Activated T-cell treated with anti-CD3 and anti-CD28 coated beads, Interleukin-2, amount 50 U/mL, for 24 hours (primary cell): Measurements from ENCODE around the gene GAMT.

Experiments
- DNase-seq: peaks from one replicate; pipeline ENCODE4 v3.0.0-alpha.2; 2020
- H3K27ac Mint-ChIP-seq: 2 replicates; pipeline ENCODE4 v1.8.0; 2020; ENCODE audit warnings: mild to moderate bottlenecking, mixed read lengths
- H3K27me3 Mint-ChIP-seq: 2 replicates; pipeline ENCODE4 v1.8.0; 2020; ENCODE audit warnings: mixed read lengths
- H3K36me3 Mint-ChIP-seq: 2 replicates; pipeline ENCODE4 v1.8.0; 2020; ENCODE audit warnings: low read depth, mixed read lengths
- H3K4me1 Mint-ChIP-seq: 2 replicates; pipeline ENCODE4 v1.8.0; 2020; ENCODE audit warnings: low read depth, mixed read lengths
- H3K4me3 Mint-ChIP-seq: 2 replicates; pipeline ENCODE4 v1.8.0; 2020; ENCODE audit warnings: mild to moderate bottlenecking, moderate library complexity, mixed read lengths
- H3K9me3 Mint-ChIP-seq: 2 replicates; pipeline ENCODE4 v1.8.0; 2020; ENCODE audit warnings: mixed read lengths

The GAMT gene

GRCh38 chr19:1392939-1393530, 8.3 kb downstream of the GAMT start:
- Mint-ChIP-seq H3K27me3 (no peaks in the 10 kb centered on the region), H3K9me3 (no peaks in the 10 kb centered on the region), H3K4me3 (no peak overlapping the region), H3K36me3 (peaks cover 61% of the 10 kb centered on the region), H3K27ac (no peak overlapping the region), H3K4me1 (peaks cover 6% of the 10 kb centered on the region)
- no peak for DNase-seq

- no peak for DNase-seq
- H3K9me3 Mint-ChIP-seq = no peaks in the 10 kb centered on the region
- H3K27me3 Mint-ChIP-seq = no peaks in the 10 kb centered on the region
- H3K4me3 Mint-ChIP-seq = no peak overlapping the region
- H3K4me1 Mint-ChIP-seq = peaks cover 6% of the 10 kb centered on the region
- peaks cover 61% of the 10 kb centered on the region for H3K36me3 Mint-ChIP-seq
- H3K27ac Mint-ChIP-seq = peak overlapping the region; percentile 33
These were observed 8.9 kb downstream of the GAMT start for GRCh38 chr19:1392407-1392806.

- Mint-ChIP-seq H3K27ac (no peak overlapping the region), H3K4me3 (no peak overlapping the region), H3K4me1 (peaks cover 8% of the 10 kb centered on the region), H3K9me3 (no peaks in the 10 kb centered on the region), H3K27me3 (no peaks in the 10 kb centered on the region), H3K36me3 (peaks cover 70% of the 10 kb centered on the region)
- DNase-seq = no peak
These were observed 10.4 kb downstream of the GAMT start for GRCh38 chr19:1390890-1391423.

GRCh38 chr19:1389033-1389940, 12.1 kb downstream of the GAMT start:
- Mint-ChIP-seq H3K27ac (no peak overlapping the region), H3K27me3 (no peaks in the 10 kb centered on the region), H3K36me3 (peaks cover 71% of the 10 kb centered on the region), H3K4me3 (no peak overlapping the region), H3K9me3 (no peaks in the 10 kb centered on the region), H3K4me1 (peaks cover 18% of the 10 kb centered on the region)
- DNase-seq = no peak

GRCh38 chr19:1388637-1389026, 12.7 kb downstream of the GAMT start:
- peaks cover 69% of the 10 kb centered on the region for H3K36me3 Mint-ChIP-seq
- no peaks in the 10 kb centered on the region for H3K9me3 Mint-ChIP-seq
- H3K27ac Mint-ChIP-seq = no peak overlapping the region
- no peaks in the 10 kb centered on the region for H3K27me3 Mint-ChIP-seq
- peaks cover 19% of the 10 kb centered on the region for H3K4me1 Mint-ChIP-seq
- no peak for DNase-seq
- H3K4me3 Mint-ChIP-seq = no peak overlapping the region

GRCh38 chr19:1387684-1388636, 13.4 kb downstream of the GAMT start:
- Mint-ChIP-seq H3K36me3 (peaks cover 66% of the 10 kb centered on the region), H3K4me3 (no peak overlapping the region)

GRCh38 chr19:1386945-1387683, 14.2 kb downstream of the GAMT start:
- no peak for DNase-seq
- Mint-ChIP-seq H3K4me3 (no peak overlapping the region), H3K36me3 (peaks cover 57% of the 10 kb centered on the region), H3K4me1 (peaks cover 27% of the 10 kb centered on the region), H3K27me3 (peaks cover 3% of the 10 kb centered on the region), H3K9me3 (no peaks in the 10 kb centered on the region), H3K27ac (no peak overlapping the region)

More at GRCh38 chr19:1387684-1388636, 13.4 kb downstream of the GAMT start:
- Mint-ChIP-seq H3K4me1 (peaks cover 25% of the 10 kb centered on the region), H3K27me3 (peaks cover 3% of the 10 kb centered on the region), H3K9me3 (no peaks in the 10 kb centered on the region), H3K27ac (no peak overlapping the region)
- DNase-seq = no peak

GRCh38 chr19:1385816-1386215, 15.5 kb downstream of the GAMT start:
- Mint-ChIP-seq H3K27ac (no peak overlapping the region), H3K36me3 (peaks cover 48% of the 10 kb centered on the region), H3K27me3 (peaks cover 3% of the 10 kb centered on the region), H3K9me3 (no peaks in the 10 kb centered on the region), H3K4me3 (no peak overlapping the region), H3K4me1 (peaks cover 27% of the 10 kb centered on the region)
- no peak for DNase-seq

- peak overlapping the region; percentile 87 for H3K4me3 Mint-ChIP-seq
- DNase-seq = no peak
- peak overlapping the region; percentile 84 for H3K27ac Mint-ChIP-seq
- peaks cover 38% of the 10 kb centered on the region for H3K36me3 Mint-ChIP-seq
- H3K9me3 Mint-ChIP-seq = no peaks in the 10 kb centered on the region
- H3K4me1 Mint-ChIP-seq = peaks cover 27% of the 10 kb centered on the region
- H3K27me3 Mint-ChIP-seq = peaks cover 3% of the 10 kb centered on the region
These were observed 16.7 kb downstream of the GAMT start for GRCh38 chr19:1384478-1385110.

- no peaks in the 10 kb centered on the region for H3K9me3 Mint-ChIP-seq
- no peak for DNase-seq
- H3K4me3 Mint-ChIP-seq = peak overlapping the region; percentile 87
- H3K27ac Mint-ChIP-seq = peak overlapping the region; percentile 84
- H3K36me3 Mint-ChIP-seq = peaks cover 33% of the 10 kb centered on the region
- H3K27me3 Mint-ChIP-seq = peaks cover 3% of the 10 kb centered on the region
- H3K4me1 Mint-ChIP-seq = peaks cover 27% of the 10 kb centered on the region
These were observed 17.3 kb downstream of the GAMT start for GRCh38 chr19:1384085-1384462.

GRCh38 chr19:1383312-1384084, 17.8 kb downstream of the GAMT start, which contains the start of gene NDUFS7:
NDUFS7 (plus strand) TSS chr19:1383907; CDS start chr19:1383927, 20 bp downstream.
- Mint-ChIP-seq H3K27ac (peak within 1 kb of the TSS; percentile 99), H3K27me3 (peaks cover 3% of the 10 kb centered on the region), H3K36me3 (peaks cover 27% of the 10 kb centered on the region), H3K4me1 (peaks cover 27% of the 10 kb centered on the region), H3K9me3 (no peaks in the 10 kb centered on the region), H3K4me3 (peak within 1 kb of the TSS; percentile 87)
- peak; percentile 99 for DNase-seq

GRCh38 chr19:1383017-1383311, 18.4 kb downstream of the GAMT start:
- Mint-ChIP-seq H3K27ac (peak overlapping the region; percentile 99), H3K36me3 (peaks cover 24% of the 10 kb centered on the region), H3K9me3 (no peaks in the 10 kb centered on the region), H3K27me3 (peaks cover 3% of the 10 kb centered on the region), H3K4me1 (peaks cover 27% of the 10 kb centered on the region), H3K4me3 (peak overlapping the region; percentile 87)
- DNase-seq = no peak

GRCh38 chr19:1382250-1382649, 19.1 kb downstream of the GAMT start:
- Mint-ChIP-seq H3K4me1 (peaks cover 26% of the 10 kb centered on the region), H3K4me3 (no peak overlapping the region), H3K27ac (no peak overlapping the region), H3K9me3 (no peaks in the 10 kb centered on the region), H3K36me3 (peaks cover 20% of the 10 kb centered on the region), H3K27me3 (peaks cover 3% of the 10 kb centered on the region)
- no peak for DNase-seq
